HepG2 (cell line): ENCODE measurements around the gene PLXND1. TPM values are rescaled to one million over a fixed set of nuclear protein-coding genes. Genes with fewer than 3 reads are reported as not detected.

Experiments used
- BRCA1 ChIP-seq: sonication (generic); formaldehyde crosslinking; IDR thresholded peaks from 2 replicates; pipeline ENCODE4 v1.4.0; 2020; ENCODE audit warnings: missing genetic modification reagents
- CCDC6 ChIP-seq: sonication (generic); formaldehyde crosslinking; IDR thresholded peaks from 2 replicates; pipeline ENCODE4 v1.8.1; 2022; ENCODE audit warnings: mild to moderate bottlenecking, missing genetic modification reagents, moderate library complexity
- CHCHD3 ChIP-seq: sonication (generic); formaldehyde crosslinking; IDR thresholded peaks from 2 replicates; pipeline ENCODE4 v1.8.0; 2022; ENCODE audit warnings: mild to moderate bottlenecking, missing genetic modification reagents, moderate library complexity
- DPF2 ChIP-seq: sonication (generic); formaldehyde crosslinking; IDR thresholded peaks from 2 replicates; pipeline ENCODE4 v1.4.0; 2020; ENCODE audit warnings: mild to moderate bottlenecking, low read depth, missing genetic modification reagents, borderline replicate concordance
- ETS1 ChIP-seq: sonication (generic); formaldehyde crosslinking; IDR thresholded peaks from 2 replicates; pipeline ENCODE4 v1.4.0; 2020; ENCODE audit warnings: missing genetic modification reagents
- IRX3 ChIP-seq: sonication (generic); formaldehyde crosslinking; IDR thresholded peaks from 2 replicates; pipeline ENCODE4 v1.8.1; 2023; ENCODE audit warnings: mild to moderate bottlenecking, low read depth, missing genetic modification reagents, borderline replicate concordance
- JUND ChIP-seq: sonication (generic); formaldehyde crosslinking; IDR thresholded peaks from 2 replicates; pipeline ENCODE4 v1.8.0; 2022; ENCODE audit warnings: mild to moderate bottlenecking, missing genetic modification reagents
- KDM1A ChIP-seq: IDR thresholded peaks from 2 replicates; pipeline ENCODE4 v1.6.1; 2016; ENCODE audit warnings: missing compliant biosample characterization
- MAFK ChIP-seq, 2 experiments: IDR thresholded peaks in 1 of 2; conservative IDR thresholded peaks in 1 of 2; 2 replicates each; pipeline ENCODE4 v1.6.1; 2011; ENCODE audit warnings: improper control_type of control experiment in 2 of 2, low read length in 2 of 2
- NBN ChIP-seq: fragments of 450-650 bp; conservative IDR thresholded peaks from 2 replicates; pipeline ENCODE4 v1.6.1; 2017
- NR2F6 ChIP-seq, 2 experiments: IDR thresholded peaks; 2 replicates each; pipeline ENCODE4 v1.6.1; 2016; ENCODE audit warnings: antibody characterized with exemption in 1 of 2, mild to moderate bottlenecking in 1 of 2
- PBX3 ChIP-seq: sonication (generic); formaldehyde crosslinking; IDR thresholded peaks from 2 replicates; pipeline ENCODE4 v1.8.1; 2023; ENCODE audit warnings: missing genetic modification reagents, inconsistent platforms, borderline replicate concordance
- PLSCR1 ChIP-seq: sonication (generic); formaldehyde crosslinking; IDR thresholded peaks from 2 replicates; pipeline ENCODE4 v1.5.0; 2020; ENCODE audit warnings: missing genetic modification reagents, mild to moderate bottlenecking, borderline replicate concordance
- RARA ChIP-seq: IDR thresholded peaks from 2 replicates; pipeline ENCODE4 v1.6.1; 2016; ENCODE audit warnings: missing genetic modification reagents, missing compliant biosample characterization
- ZBTB37 ChIP-seq: sonication (generic); formaldehyde crosslinking; IDR thresholded peaks from 2 replicates; pipeline ENCODE4 v1.4.0; 2020; ENCODE audit warnings: mild to moderate bottlenecking, missing genetic modification reagents
- ZFP37 ChIP-seq: sonication (generic); formaldehyde crosslinking; IDR thresholded peaks from 2 replicates; pipeline ENCODE4 v1.4.0; 2020; ENCODE audit warnings: missing genetic modification reagents, borderline replicate concordance
- ZNF263 ChIP-seq: sonication (generic); formaldehyde crosslinking; IDR thresholded peaks from 2 replicates; pipeline ENCODE4 v1.4.0; 2020; ENCODE audit warnings: missing genetic modification reagents
- ZNF350 ChIP-seq: sonication (generic); formaldehyde crosslinking; IDR thresholded peaks from 2 replicates; pipeline ENCODE4 v1.4.0; 2020; ENCODE audit warnings: mild to moderate bottlenecking, low read depth, missing genetic modification reagents, borderline replicate concordance
- ZNF354B ChIP-seq: sonication (generic); formaldehyde crosslinking; IDR thresholded peaks from 2 replicates; pipeline ENCODE4 v1.8.0; 2022; ENCODE audit warnings: mild to moderate bottlenecking, missing genetic modification reagents
- ZNF430 ChIP-seq: sonication (generic); formaldehyde crosslinking; IDR thresholded peaks from 2 replicates; pipeline ENCODE4 v1.9.0; 2021; ENCODE audit warnings: mild to moderate bottlenecking, missing genetic modification reagents
- ZNF446 ChIP-seq: sonication (generic); formaldehyde crosslinking; IDR thresholded peaks from 2 replicates; pipeline ENCODE4 v1.5.0; 2020; ENCODE audit warnings: mild to moderate bottlenecking, missing genetic modification reagents
- ZNF770 ChIP-seq: sonication (generic); formaldehyde crosslinking; IDR thresholded peaks from 2 replicates; pipeline ENCODE4 v1.5.0; 2020; ENCODE audit warnings: mild to moderate bottlenecking, missing genetic modification reagents
- ZNF816 ChIP-seq: sonication (generic); formaldehyde crosslinking; IDR thresholded peaks from 2 replicates; pipeline ENCODE4 v1.8.0; 2022; ENCODE audit warnings: missing genetic modification reagents, mild to moderate bottlenecking, borderline replicate concordance
- ZSCAN31 ChIP-seq: sonication (generic); formaldehyde crosslinking; IDR thresholded peaks from 2 replicates; pipeline ENCODE4 v1.5.0; 2020; ENCODE audit warnings: low read depth, mild to moderate bottlenecking, missing genetic modification reagents
- ZSCAN9 ChIP-seq: IDR thresholded peaks from 2 replicates; pipeline ENCODE4 v1.6.1; 2016; ENCODE audit warnings: borderline replicate concordance
- polyA plus RNA-seq, 8 experiments: library from polyadenylated mRNA; depleted of rRNA in 3 of 8; stranded (reverse) in 7 of 8; unstranded in 1 of 8; fragments of >200 nt; fragmentation: Illumina TruSeq in 4 of 8; extraction: Trizol in 4 of 8; gene quantifications; 2 replicates each; pipeline versions ENCODE4 v1.2.1 to v1.2.3, GENCODE V29; 2011 to 2016; ENCODE audit warnings: low read depth in 4 of 8, missing spikeins in 1 of 8, mixed read lengths in 1 of 8; ENCODE audit not compliant: insufficient read depth in 1 of 8
- total RNA-seq, 5 experiments: library from RNA; depleted of rRNA; stranded (reverse); fragments of >200 nt; fragmentation: Illumina TruSeq; extraction: Trizol; gene quantifications; 2 replicates each; pipeline ENCODE4 v1.2.3, GENCODE V29; 2016; ENCODE audit warnings: low read depth in 1 of 5

The PLXND1 gene
- total and polyA plus RNA-seq, 2 of the 13 experiments (the other 11 are each of a cell fraction or from before 2014, with no cell fraction given), result 15.9 to 42.0 TPM

- TF ChIP-seq ZSCAN31 (no peak), ZNF350 (no peak), ZNF770 (CRISPR knock-in tag) (no peak), PLSCR1 (CRISPR knock-in tag) (no peak), ZNF816 (CRISPR knock-in tag) (peak; percentile 35; the same call in 1 of the 2 replicates), DPF2 (CRISPR knock-in tag) (peak; percentile 55), BRCA1 (CRISPR knock-in tag) (no peak), JUND (CRISPR knock-in tag) (no peak), ZNF446 (CRISPR knock-in tag) (no peak), ZNF354B (no peak), PBX3 (CRISPR knock-in tag) (no peak), NR2F6 (IDR thresholded peaks at IDR 0.05) (no peak), NR2F6 (CRISPR knock-in tag; IDR thresholded peaks at IDR 0.05) (peak; percentile 60; the same call in 1 of the 2 replicates), ZNF430 (no peak), KDM1A (CRISPR knock-in tag) (no peak), MAFK (conservative IDR thresholded peaks at IDR 0.05 in 1 of 2, IDR thresholded peaks at IDR 0.05 in 1 of 2; ENCODE audit: low read length in 2 of 2) (no peak), ZNF263 (no peak), ZFP37 (CRISPR knock-in tag) (no peak; the same call in 1 of the 2 replicates), CCDC6 (CRISPR knock-in tag) (no peak), NBN (no peak), IRX3 (CRISPR knock-in tag) (no peak), ZBTB37 (CRISPR knock-in tag) (0 out of 2 replicates have a peak, but pooled peaks have one; percentile 36), ZSCAN9 (no peak), RARA (CRISPR knock-in tag) (peak; percentile 47), ETS1 (CRISPR knock-in tag) (no peak), CHCHD3 (CRISPR knock-in tag) (no peak)
These were observed 71.9 kb downstream of the PLXND1 start (continued) for GRCh38 chr3:129534428-129535027.
